Stimulated activated CD8-positive, alpha-beta memory T cell treated with anti-CD3 and anti-CD28 coated beads, Interleukin-7, amount 100 ng/mL, for 24 hours (primary cell): ENCODE measurements around the gene FUNDC2.
A peak's percentile ranks its signal among the peaks of the same experiment; 100 is the strongest.
"Not testable (repeated sequence)": the region's sequence is repeated elsewhere in the genome, so short reads cannot be mapped to it uniquely, and the experiment has no call there.

Experiments used
- DNase-seq: peaks from one replicate; pipeline ENCODE4 v3.0.0-alpha.2; 2020; ENCODE audit warnings: low read depth

FUNDC2 gene, protein sequence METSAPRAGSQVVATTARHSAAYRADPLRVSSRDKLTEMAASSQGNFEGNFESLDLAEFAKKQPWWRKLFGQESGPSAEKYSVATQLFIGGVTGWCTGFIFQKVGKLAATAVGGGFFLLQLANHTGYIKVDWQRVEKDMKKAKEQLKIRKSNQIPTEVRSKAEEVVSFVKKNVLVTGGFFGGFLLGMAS

DNA sequence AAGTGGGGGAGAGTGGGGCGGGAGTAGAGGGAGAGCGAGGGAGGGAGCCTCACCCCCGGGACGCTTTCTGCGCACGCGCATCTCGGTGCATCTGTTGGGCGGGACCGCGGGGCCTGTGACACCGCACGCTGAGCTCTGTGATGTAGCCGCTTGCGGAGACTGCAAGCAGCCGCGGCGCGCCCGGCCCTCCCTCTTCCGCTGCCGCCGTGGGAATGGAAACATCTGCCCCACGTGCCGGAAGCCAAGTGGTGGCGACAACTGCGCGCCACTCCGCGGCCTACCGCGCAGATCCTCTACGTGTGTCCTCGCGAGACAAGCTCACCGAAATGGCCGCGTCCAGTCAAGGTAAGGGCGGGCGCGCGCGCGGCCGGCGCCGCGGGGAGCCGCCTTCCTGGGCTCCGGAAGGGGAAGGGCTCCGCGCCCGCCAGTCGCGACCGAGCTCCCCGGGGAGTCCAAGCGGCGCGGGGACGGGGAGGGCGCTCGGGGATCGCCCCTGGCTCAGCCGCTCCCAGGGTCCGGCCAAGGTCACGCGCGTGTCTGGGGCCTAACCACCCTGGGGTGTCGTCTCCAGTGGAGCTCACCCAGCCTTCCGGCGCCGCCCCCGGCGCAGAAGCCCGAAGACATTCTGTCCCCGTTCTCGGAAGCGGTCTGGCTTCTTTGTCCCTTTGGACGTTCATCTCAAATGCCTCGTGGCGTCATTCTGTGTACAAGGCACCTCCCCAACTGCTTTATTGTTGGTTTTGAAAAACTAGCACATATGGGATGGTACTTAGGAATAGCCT lies at the start of gene FUNDC2:
Gene FUNDC2, plus strand, starts transcription at position 118 of the 782 bp plus-strand sequence. Its CDS starts 95 bp downstream, at position 213.
- peak; percentile 80 for DNase-seq

DNA sequence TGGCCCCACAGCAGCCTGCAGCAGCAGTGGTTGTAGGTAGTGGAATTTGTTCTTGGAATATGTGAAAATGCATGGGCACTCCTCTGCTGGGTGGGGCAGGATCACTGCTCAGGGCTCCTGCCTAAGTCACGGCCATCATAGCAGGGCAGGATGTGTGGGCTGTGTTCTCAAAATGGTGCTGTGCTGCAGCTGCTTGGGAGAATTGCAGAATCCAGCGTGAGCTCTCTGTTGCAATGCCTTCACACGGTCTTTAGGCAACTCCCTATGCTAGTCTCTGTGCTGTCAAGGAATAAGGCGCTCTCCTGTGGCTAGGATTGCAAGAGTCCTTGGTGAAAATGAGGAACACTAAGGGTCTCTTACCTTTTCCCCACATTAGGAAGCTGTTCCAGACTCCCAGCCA lies 47.0 kb upstream of the FUNDC2 start:
- DNase-seq = no peak

DNA sequence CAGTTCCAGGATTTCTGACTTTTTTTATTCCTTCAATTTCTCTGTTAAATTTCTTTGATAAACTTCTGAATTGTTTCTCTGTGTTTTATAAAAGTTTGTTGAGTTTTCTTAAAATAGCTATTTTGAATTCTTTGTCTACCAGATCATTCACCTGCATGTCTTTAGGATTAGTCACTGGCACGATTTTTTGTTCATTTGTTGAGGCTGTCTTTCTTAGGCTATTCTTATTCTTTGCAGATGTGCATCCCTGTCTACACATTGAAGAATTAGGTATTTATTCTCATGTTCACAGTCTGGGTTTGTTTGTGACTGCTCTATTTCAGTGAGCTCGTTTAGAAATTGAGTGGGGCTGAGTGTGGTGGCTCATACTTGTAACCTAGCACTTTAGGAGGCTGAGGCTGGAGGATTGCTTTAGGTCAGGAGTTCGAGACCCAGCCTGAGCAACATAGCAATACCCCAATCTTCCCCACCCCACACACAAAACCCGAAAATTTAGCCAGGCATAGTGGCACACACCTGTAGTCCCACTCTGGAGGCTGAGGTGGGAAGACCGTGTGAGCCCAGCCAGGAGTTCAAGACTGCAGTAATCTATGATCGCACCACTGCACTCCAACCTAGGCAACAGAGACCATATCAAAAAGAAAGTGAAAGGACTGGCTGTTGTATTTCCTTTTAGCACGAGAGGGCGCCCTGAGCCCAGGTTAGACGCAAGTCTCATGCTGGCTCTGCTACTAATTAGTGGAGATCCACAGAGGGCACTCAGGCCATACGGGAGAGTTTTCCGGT lies 46.1 kb upstream of the FUNDC2 start:
- DNase-seq = peak; percentile 38

DNA sequence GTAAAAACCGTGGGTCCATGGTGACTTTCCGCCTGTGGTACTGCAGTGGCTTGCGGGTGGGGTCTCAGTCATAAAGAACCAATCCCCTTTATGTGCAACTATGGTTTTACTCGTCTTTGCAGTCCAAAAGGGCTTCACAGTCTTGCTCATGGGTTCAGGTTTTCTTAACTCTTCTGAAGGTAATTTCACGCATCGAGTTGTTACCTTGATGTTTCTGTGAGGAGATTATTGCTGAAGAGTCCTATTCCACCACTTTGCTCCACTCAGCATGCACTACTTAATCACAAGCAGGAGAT lies 45.6 kb upstream of the FUNDC2 start:
- DNase-seq = no peak

DNA sequence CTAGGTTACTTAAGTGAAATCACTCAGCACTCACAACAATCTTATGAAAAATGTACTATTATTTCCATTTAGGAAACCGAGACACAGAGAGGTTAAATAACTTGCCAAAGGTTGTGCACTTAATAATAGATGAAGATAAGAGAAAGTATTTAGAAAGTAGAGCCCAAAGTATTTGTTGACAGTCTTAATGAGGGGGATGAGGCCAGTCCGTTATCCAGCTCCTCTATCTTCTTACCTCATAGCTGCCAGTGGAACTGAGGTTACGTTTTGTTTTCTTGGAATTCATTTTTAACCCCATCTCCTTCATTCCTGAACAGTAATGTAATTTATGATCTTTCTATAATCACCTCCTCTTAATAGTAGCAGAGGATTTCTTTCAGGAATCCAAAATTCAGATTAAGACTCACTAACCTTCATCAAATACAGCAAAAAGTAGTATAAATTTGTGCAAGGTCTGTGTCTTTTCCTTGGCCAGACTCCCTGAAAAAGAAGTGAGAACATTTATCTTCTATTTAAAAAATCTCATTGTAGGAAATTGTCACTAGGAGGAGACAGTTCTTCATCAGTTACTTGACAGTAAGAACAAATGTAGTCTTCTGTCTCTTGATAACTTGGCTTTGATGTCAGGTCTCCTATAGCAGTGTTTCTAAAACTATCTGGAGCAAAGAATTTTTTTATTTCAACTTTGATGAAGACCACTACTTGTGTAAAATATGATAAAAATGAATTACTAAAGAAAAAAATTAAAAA lies 39.6 kb upstream of the FUNDC2 start:
- DNase-seq = no peak

DNA sequence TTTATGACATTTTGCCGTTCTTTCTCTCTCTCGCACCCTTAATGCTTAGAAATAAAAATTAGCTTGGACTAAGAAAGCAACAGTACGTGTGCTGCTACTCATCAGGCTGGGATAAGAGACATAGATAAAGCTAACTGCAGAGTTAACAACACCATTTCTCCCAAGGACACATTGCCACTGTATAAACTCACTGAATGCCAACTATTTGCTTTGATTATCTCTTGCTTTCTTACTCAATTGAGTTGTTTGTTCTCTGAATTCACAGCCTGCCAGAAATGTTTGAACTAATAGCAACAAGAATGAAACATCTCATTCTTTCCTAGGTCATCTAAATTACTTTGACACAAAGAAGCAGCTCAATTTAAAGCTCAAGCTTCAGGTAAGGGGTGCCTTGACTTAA lies 38.7 kb upstream of the FUNDC2 start:
- DNase-seq = no peak

DNA sequence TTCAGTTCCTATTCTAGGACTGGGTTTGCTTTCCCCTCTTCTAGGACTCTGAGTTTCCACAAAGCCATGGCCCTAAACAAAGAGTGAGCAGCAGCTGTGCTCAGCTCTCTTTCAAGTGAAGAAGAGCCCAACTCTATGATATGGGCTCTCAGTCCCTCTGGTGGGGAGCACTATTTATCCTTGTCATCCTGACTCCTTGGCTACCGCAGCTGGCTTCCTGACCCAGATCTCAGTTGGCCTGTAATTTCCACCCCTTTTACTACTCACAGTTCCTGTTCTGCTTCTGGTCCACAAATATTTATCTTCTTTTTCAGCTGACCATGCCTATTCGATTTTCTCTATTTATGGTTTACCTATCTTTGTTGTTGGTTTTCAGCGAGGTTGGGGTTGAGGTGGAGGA lies 37.9 kb upstream of the FUNDC2 start:
- DNase-seq = no peak

DNA sequence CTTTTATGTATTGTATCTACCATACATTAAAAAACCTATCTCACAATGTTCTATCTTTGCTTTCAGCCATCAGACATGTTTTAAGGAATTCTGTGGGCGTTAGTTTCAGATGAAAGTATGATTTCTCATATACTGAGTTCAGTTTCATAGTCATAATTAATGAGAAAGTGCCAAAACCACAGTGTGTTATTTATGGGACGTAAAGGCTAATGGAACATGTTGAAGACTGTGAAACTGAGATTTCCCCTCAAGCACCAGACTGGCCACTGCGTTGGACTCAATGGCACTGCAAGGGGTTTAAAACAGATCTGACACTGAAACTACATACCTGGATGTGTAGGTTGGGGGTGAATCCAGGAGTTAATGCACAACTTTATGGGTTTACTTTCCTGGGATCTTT lies 36.1 kb upstream of the FUNDC2 start:
- DNase-seq = no peak

DNA sequence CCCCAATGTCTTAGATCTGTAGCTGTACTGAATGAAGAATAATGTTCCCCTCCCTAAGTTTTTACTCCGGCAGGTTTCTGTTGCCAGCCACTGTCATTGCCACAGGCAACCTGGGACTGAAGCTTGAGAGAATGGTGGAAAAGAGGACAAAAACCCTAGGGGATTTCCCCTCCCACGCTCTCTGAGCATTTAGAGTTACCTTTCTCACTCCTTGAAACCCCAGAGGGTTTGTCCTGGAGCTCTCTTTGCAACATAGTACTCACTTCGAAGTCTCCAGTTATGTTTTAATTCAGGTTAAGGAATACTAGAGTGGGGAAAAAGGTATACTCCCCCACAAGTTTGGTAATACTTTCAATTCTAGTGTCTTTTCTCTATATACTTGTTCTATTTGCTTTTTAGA lies 35.6 kb upstream of the FUNDC2 start:
- no peak for DNase-seq

DNA sequence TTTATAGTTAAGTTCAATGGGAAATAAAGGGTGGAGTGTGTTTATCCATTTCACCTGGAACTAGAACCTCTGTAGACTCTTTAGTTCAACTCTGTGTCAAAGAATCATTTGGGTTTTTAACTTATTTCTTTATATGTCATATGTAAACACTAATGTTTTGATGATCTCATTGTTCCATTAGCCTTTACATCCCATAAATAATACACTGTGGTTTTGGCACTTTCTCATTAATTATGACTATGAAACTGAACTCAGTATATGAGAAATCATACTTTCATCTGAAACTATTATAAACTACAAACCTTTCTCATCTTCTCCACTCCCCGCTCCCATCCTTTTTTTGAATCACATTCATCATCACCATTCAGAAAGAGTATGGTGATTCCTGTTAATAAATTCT lies 35.2 kb upstream of the FUNDC2 start:
- no peak for DNase-seq

DNA sequence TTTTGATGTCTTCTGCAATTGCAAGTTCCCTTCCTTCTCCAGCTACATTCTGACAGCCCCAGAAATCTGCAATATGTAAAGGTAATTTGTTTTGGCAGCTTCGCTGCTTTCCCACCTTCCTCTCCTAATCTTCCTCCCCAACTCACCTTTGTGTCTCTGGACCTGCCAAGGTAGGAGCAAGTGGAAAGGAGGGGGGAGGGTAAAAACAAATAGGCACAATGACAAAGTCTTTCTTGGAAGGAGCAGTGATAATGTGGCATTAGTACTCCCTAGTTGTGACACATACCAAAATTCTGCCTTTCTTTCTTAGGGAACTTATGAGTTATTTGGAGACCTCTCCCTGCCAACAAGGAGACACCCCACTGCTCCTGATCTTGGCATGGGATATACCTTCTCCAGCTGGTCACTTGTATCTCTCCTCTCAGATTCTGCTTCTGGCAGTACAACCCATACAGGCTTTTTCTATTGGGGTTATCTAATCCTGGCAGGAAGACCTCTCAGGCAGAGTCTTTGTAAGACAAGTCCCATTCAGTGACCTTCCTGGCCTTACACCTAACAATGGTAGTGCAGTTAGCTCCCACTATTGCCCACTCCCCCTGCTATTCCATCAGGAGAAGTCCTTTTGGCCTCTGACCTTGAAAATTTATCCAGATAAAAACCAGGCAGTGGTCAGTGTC lies 28.3 kb upstream of the FUNDC2 start:
- no peak for DNase-seq

DNA sequence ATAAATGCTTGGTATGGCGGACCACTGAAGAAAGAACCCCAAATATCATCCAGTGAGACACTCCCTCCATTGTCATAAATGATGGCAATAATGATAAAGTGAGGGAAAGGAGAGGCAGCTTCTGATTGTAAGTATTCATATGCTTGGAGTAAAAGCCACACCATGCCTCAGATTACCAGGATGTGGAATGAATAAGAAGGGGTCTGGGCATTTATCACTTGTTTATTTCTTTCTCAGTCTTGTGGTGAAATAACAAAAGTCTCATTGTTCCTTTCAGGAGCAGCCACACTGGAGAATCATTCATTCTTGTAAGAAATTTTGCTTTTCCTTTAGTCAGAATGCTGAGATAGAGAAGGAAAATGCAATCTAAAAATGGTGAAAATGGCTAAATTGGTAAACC lies 25.8 kb upstream of the FUNDC2 start:
- DNase-seq = no peak

DNA sequence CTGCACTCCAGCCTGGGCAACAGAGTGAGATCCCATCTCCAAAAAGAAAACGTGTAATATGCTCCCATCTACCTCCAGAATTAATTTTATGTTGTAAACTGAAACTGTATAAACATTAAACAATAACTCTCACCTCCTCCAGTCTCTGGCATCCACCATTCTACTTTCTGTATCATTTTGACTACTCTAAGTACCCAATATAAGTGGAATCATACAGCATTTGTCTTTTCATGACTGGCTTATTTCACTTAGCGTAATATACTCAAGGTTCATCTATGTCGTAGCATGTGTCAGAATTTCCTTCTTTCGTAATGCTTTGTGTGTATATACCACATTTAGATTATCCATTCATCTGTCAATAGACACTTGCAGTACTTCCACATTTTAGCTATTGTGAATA lies 24.8 kb upstream of the FUNDC2 start:
- no peak for DNase-seq

DNA sequence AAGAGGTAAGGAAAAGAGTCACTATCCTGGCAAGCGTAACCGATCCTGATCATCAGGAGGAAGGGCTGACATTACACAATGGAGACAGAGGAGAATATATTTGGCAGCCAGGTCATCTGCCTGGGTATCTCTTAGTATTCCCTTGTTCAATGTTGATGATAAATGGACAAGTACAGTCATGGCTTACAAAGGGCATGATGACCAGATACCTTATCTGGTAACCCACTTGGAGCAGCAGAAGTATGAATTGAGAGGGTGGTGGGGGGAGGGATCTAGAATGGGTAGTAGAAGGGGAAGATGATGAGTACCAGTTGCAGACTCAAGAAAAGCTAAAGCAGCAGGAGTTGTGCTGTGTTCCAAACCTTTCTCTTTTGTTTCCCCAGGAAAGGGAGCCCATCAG lies 21.5 kb upstream of the FUNDC2 start:
- no peak for DNase-seq

DNA sequence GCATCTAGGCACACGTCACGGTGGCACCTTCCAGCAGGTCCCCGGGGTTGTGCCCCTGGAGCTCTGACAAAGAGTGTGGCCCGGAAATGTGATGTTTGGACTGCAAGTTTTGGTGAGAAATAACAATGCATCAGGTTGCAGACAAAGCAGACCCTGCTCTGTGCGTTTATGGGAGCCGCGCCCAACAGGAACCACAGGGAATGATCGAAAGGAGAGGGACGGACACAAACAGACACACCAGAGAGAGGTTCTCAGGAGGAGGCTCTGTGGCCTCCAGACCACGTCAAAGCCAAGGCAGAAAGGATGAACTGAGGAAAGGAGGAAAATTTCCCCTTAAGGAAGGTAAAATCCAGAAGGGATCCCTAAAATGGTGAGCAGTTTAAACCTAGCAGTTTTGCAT lies 20.3 kb upstream of the FUNDC2 start:
- not testable (repeated sequence) for DNase-seq

DNA sequence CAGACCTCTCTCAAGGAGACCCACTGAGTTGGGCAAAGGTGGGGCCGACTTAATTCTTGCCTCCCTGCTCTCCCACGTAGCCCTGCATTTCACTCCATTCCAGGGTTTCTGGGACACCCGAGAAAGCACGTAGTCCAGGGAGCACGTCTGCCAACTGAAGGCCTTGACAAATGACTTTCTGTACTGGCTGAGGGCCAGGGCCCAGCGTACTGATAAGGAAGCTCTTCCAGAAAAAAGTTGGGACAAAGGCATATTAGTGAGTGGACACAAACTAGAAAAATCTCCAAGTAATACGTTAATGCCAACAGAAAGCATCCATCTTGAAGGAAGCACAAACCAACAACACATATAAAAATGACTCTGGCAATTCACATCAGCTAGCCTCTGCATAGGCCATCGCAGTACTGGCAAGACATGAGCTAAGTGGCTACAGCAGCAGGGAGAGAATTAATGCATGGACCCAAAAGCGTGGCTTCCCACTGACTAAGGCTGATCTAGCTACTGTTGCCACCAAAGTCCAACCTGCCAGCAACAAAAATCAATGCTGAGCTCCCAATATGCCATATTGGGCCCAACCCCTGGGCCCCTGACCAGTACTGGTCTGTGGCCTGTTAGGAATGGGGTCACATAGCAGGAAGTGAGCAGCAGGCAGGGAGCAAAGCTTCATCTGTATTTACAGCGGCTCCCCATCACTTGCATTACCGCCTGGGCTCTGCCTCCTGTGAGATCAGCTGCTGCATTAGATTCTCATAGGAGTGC lies 19.6 kb upstream of the FUNDC2 start:
- DNase-seq = not testable (repeated sequence)

DNA sequence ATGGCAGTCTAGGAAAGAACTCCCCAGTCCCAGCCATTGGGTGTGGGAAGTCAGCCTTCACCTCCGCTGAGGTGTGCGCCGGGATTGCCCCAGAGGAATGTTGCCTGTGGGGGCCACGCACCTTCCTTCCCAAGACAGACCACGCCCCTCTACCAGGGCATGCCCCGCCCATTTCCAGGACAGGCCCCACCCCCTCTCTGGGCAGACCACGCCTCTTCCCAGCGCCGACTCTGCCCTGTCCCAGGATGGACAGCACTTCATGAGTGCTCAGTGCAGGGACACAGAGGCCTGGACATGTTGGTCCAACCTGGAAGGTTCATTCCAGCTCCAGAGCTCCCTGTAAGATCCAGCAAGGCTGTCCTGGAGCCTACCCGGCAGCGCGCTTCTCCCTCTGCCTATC lies 18.1 kb upstream of the FUNDC2 start:
- not testable (repeated sequence) for DNase-seq

DNA sequence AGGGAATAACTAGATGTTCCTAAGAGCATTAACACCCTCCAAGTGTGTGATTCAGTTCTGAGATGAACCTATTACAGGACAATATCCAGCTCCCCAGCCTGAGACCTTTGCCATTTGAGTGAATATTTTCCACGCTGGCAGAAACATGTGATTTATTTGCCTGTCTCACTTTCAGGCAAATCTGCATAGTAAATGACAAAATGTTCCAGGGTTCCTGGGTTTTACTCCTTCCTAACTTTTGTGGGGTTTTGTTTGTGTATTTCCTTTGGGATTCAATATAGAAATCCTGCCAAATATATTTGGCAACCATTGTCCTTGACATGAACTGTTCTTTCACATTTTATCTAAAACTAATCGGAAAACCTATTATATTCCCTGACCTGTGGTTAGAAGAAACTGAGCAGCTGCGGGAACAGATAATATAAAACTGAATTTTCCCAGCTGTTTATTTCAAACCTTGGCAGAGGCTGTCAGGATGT lies 16.6 kb upstream of the FUNDC2 start:
- DNase-seq = no peak

DNA sequence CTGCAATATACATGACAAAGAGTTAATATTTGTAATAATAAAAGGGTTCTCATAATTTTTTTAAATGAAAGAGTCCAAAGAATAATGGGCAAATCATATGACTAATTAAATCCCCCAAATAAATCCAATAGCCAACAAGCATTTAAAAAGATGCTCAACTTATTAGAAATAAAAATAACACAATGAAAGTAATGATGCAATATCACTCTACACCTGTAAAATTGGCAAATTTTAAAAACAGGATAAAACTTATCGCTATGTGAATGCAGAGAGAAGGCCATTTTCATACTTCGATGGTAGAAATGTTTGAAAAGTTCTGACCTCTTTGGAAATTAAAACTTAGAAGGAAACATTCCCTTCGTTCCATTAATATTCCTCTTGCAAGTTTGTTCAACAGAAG lies 6.1 kb upstream of the FUNDC2 start:
- DNase-seq = no peak

DNA sequence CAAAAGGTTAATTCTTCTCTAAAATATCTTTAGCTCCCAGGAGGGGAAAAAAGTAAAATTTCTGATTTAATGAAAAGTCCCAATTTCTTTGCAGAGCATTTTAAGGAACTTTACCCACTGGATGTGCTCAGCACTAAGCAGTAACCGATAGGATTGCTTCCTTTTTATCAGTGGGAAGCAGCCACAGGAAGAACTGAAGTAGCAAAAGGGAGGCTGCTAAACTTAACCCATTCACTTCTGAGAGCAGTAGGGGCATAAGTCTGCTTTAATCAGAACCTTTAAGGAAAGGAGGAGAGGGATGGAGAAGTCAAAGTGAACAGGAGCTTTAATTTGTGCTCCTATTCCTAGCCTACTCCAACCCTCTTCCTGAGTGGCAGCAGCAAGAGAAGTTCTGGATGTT lies 4.1 kb upstream of the FUNDC2 start, which contains the start of gene F8:
Gene F8, minus strand, starts transcription at position 139 of the 400 bp plus-strand sequence. CDS start 171 bp downstream, outside the sequence.
- DNase-seq = no peak
